Thoracic aorta (tissue), 2 donors: ENCODE results near the gene PPP2R1B. TPM values are rescaled to one million over a fixed set of nuclear protein-coding genes. Genes with fewer than 3 reads are reported as not detected.

Experiments
- ATAC-seq: fragments of 150-250 bp; one replicate; pipeline ENCODE4 v1.8.0; 2017; ENCODE audit warnings: low read depth; ENCODE audit not compliant: insufficient number of reproducible peaks, low FRiP score
- DNase-seq: peaks from one replicate; pipeline ENCODE4 v3.0.0-alpha.2; 2020; ENCODE audit warnings: low spot score
- H3K27ac ChIP-seq, 2 donors: fragments of 200-600 bp; sonication (generic); 1 replicate in 1 of 2; 2 replicates in 1 of 2; pipeline ENCODE4 v1.5.1; 2016; ENCODE audit warnings: mild to moderate bottlenecking in 2 of 2, moderate library complexity in 2 of 2
- H3K27me3 ChIP-seq: fragments of 200-600 bp; sonication (generic); replicated peaks from 2 replicates; pipeline ENCODE4 v1.6.0; 2016; ENCODE audit warnings: mild to moderate bottlenecking; ENCODE audit not compliant: insufficient read depth
- H3K36me3 ChIP-seq: fragments of 200-600 bp; sonication (generic); one replicate; pipeline ENCODE4 v1.5.1; 2016
- H3K4me1 ChIP-seq, 2 donors: fragments of 200-600 bp; sonication (generic); 1 replicate in 1 of 2; 2 replicates in 1 of 2; pipeline versions ENCODE4 v1.5.1 to v1.6.0; 2016; ENCODE audit warnings: low read depth in 2 of 2, mild to moderate bottlenecking in 1 of 2; ENCODE audit not compliant: control insufficient read depth in 1 of 2
- H3K4me3 ChIP-seq: fragments of 200-600 bp; sonication (generic); 2 replicates; pipeline ENCODE4 v1.5.1; 2016; ENCODE audit warnings: mild to moderate bottlenecking
- H3K9me3 ChIP-seq: fragments of 200-600 bp; sonication (generic); 2 replicates; pipeline ENCODE4 v1.5.1; 2016
- total RNA-seq, 2 donors: library from RNA; depleted of rRNA; stranded (reverse); fragments of >200 nt; gene quantifications; one replicate each; pipeline versions ENCODE4 v1.1.0 to v1.2.3, GENCODE V29; 2016
- TF ChIP-seq, protein P1 (sequence below): fragments of 200-600 bp; sonication (generic); IDR thresholded peaks from one replicate; pipeline ENCODE4 v1.5.1; 2019; ENCODE audit warnings: antibody characterized with exemption

PPP2R1B gene
- total RNA-seq, 2 donors from 2014 or later = 22.5 to 34.5 TPM

DNA sequence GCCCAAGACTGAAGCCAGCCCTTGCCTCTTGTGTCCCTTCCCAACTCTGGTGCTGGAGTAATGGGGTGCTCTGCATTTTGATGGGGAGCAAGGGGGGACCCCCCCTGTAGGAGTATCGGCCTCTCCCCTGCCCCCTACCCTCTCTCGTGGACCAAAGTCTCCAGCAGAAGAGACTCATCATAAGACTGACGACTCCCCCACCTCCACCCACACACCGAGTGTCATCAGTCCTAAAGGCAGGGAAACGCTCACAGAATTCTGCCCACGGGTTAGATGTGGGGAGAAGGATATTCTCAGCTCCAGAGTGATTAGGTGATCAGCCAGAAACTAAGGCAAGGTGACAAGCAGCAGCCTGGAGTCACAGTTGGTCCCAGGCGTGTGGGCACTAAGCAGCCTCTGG, 38.8 kb downstream of the PPP2R1B start:
- Histone ChIP-seq H3K27me3 (no peaks in the 10 kb centered on the region), H3K4me1 (peaks cover 21 to 31% of the 10 kb centered on the region in 2 donors), H3K27ac (no peak overlapping the region), H3K36me3 (peaks cover 30% of the 10 kb centered on the region), H3K4me3 (no peak overlapping the region), H3K9me3 (no peaks in the 10 kb centered on the region)
- DNase-seq (no peak), ATAC-seq (no peak)
- TF ChIP-seq, protein P1, sequence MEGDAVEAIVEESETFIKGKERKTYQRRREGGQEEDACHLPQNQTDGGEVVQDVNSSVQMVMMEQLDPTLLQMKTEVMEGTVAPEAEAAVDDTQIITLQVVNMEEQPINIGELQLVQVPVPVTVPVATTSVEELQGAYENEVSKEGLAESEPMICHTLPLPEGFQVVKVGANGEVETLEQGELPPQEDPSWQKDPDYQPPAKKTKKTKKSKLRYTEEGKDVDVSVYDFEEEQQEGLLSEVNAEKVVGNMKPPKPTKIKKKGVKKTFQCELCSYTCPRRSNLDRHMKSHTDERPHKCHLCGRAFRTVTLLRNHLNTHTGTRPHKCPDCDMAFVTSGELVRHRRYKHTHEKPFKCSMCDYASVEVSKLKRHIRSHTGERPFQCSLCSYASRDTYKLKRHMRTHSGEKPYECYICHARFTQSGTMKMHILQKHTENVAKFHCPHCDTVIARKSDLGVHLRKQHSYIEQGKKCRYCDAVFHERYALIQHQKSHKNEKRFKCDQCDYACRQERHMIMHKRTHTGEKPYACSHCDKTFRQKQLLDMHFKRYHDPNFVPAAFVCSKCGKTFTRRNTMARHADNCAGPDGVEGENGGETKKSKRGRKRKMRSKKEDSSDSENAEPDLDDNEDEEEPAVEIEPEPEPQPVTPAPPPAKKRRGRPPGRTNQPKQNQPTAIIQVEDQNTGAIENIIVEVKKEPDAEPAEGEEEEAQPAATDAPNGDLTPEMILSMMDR = no peak

DNA sequence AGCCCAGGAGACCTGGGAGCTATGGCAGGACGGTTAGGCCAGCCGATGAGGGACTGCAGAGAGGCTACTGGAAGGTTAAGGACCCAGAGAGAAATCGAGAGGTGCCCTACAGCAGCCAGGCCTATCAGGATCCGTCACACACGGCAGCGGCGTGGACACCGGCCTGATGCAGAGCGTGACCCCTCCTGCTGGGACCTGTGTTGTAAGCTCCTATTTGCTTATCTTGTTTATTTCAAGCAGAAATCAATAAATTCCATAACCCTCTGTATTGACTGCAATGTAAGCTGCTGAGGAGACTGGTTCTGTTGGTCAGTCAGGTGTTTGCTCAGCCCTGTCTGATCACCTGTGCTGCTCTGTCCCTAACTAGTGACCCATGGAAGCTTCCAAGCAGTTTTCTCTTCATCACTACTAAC, 39.9 kb downstream of the PPP2R1B start:
- ATAC-seq = no peak
- no peaks in the 10 kb centered on the region for H3K9me3 ChIP-seq
- H3K27me3 ChIP-seq = no peaks in the 10 kb centered on the region
- DNase-seq = no peak
- H3K4me1 ChIP-seq = peaks cover 10 to 20% of the 10 kb centered on the region in 2 donors
- H3K36me3 ChIP-seq = peaks cover 41% of the 10 kb centered on the region
- no peak overlapping the region for H3K27ac ChIP-seq
- no peak overlapping the region for H3K4me3 ChIP-seq
- TF ChIP-seq, protein P1 = no peak

DNA sequence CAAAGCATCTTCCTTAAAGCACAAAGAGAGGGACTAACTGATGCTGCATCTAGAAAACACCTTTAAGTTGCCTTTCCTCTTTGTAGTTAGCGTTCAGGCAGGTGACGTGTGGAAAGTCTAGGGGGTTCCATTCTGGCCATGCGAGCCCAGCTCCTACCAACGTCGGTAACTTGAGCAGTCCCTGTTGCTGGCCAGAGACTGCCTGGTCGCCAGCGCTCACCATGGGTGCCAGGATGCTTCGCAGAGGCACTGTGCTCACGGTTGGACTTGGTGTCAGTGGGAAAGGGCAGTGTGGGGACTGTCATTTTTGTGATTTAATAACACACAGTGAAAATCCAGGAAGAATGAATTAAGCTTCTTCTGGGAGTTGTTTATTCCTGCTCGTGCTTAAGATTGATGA, 40.6 kb downstream of the PPP2R1B start:
- Histone ChIP-seq H3K27me3 (no peaks in the 10 kb centered on the region), H3K36me3 (peaks cover 48% of the 10 kb centered on the region), H3K4me3 (no peak overlapping the region), H3K27ac (no peak overlapping the region), H3K4me1 (peaks cover 5 to 13% of the 10 kb centered on the region in 2 donors), H3K9me3 (no peaks in the 10 kb centered on the region)
- no peak for DNase-seq
- TF ChIP-seq, protein P1 = no peak
- no peak for ATAC-seq

DNA sequence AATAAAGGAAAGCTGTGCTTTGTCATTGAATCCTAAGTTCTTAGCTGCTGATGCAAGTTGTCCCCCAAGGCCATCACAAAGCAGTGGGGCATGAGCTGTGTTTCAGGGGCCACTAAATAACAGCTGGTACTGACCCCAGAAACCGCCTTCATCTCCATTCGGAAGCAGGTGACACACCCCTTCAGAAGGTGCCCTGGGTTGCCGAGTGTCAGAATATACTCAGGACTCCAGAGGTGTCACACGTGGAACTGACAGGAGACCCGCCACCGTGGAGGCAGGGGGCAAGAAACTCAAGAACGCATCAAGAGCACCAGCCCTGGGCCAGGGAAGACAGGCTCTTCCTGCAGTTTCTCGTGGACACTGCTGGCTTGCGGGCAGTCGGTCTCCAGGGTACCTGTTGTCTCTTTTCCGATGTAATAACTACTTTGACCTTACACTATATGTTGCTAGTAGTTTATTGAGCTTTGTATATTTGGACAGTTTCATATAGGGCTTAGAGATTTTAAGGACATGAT, 41.5 kb downstream of the PPP2R1B start:
- H3K36me3 ChIP-seq = peaks cover 57% of the 10 kb centered on the region
- H3K4me3 ChIP-seq = no peak overlapping the region
- ATAC-seq (no peak), DNase-seq (no peak)
- TF ChIP-seq, protein P1 = no peak
- no peaks in the 10 kb centered on the region for H3K27me3 ChIP-seq
- no peak overlapping the region for H3K27ac ChIP-seq
- H3K4me1 ChIP-seq = peaks cover 0 to 4% of the 10 kb centered on the region in 2 donors
- H3K9me3 ChIP-seq = no peaks in the 10 kb centered on the region

DNA sequence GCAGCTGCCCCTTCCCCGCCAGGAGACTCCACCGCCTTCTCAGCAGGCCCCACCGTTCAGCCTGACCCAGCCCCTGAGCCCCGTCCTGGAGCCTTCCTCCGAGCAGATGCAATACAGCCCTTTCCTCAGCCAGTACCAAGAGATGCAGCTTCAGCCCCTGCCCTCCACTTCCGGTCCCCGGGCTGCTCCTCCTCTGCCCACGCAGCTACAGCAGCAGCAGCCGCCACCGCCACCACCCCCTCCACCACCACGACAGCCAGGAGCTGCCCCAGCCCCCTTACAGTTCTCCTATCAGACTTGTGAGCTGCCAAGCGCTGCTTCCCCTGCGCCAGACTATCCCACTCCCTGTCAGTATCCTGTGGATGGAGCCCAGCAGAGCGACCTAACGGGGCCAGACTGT, 42.6 kb downstream of the PPP2R1B start:
- DNase-seq = no peak
- Histone ChIP-seq H3K27me3 (no peaks in the 10 kb centered on the region), H3K27ac (no peak overlapping the region), H3K4me1 (peaks cover 5 to 10% of the 10 kb centered on the region in 2 donors), H3K9me3 (no peaks in the 10 kb centered on the region), H3K4me3 (no peak overlapping the region), H3K36me3 (peaks cover 59% of the 10 kb centered on the region)
- no peak for ATAC-seq
- TF ChIP-seq, protein P1 = no peak
